H1 (cell line): Measurements from ENCODE around the gene CFAP20. TPM values are rescaled to one million over a fixed set of nuclear protein-coding genes. Genes with fewer than 3 reads are reported as not detected.

ENCODE experiments used
- CTCF ChIP-seq, 3 experiments: IDR thresholded peaks; 1 replicate in 2 of 3; 2 replicates in 1 of 3; pipeline versions ENCODE4 v1.5.1 to v1.6.1; 2011; ENCODE audit warnings: low read length in 3 of 3, mild to moderate bottlenecking in 3 of 3, inconsistent platforms in 2 of 3, low read depth in 1 of 3, moderate library complexity in 1 of 3; ENCODE audit not compliant: insufficient read depth in 1 of 3; ENCODE audit errors: control extremely low read depth in 1 of 3
- HDAC6 ChIP-seq: IDR thresholded peaks from one replicate; pipeline ENCODE4 v1.7.1; 2012; ENCODE audit warnings: low read depth, mild to moderate bottlenecking, inconsistent platforms, low read length, moderate library complexity
- JUN ChIP-seq: IDR thresholded peaks from 2 replicates; pipeline ENCODE4 v1.6.1; 2011; ENCODE audit warnings: low read depth, mild to moderate bottlenecking, improper control_type of control experiment, low read length
- polyA plus RNA-seq, 7 experiments: library from polyadenylated mRNA; depleted of rRNA in 3 of 7; stranded (reverse) in 5 of 7; unstranded in 2 of 7; fragments of >200 nt in 5 of 7; fragments of 200-250 nt in 2 of 7; gene quantifications; 1 replicate in 5 of 7; 2 replicates in 1 of 7; 4 replicates in 1 of 7; pipeline versions ENCODE4 v1.2.1 to v1.2.3, GENCODE V29; 2011 to 2013; ENCODE audit warnings: missing spikeins in 2 of 7, mixed read lengths in 2 of 7
- total RNA-seq: library from RNA; stranded (reverse); fragmentation: NEBNext Ultra II Directional; extraction: Animal tissue kit (Norgen Biotek cat#: 25700); gene quantifications from 2 replicates; pipeline ENCODE4 v1.2.1, GENCODE V29; 2021

Gene CFAP20
- total and polyA plus RNA-seq, 2 of the 8 experiments (the other 6 are each of a cell fraction or from before 2014, with no cell fraction given), result 45.6 to 65.4 TPM

GRCh38 chr16:58109881-58110280 lies 19.3 kb downstream of the CFAP20 start (continued):
- TF ChIP-seq CTCF (IDR thresholded peaks at IDR 0.05; ENCODE audit: control extremely low read depth in 1 of 3, insufficient read depth in 1 of 3, low read depth in 1 of 3, low read length in 3 of 3) (no peak), JUN (no peak), HDAC6 (no peak)
